Inflammatory macrophage treated with lipopolysaccharide for 4 hours (primary cell): ENCODE measurements around the gene ZNRD2.

Experiments
- DNase-seq: peaks from one replicate; pipeline ENCODE4 v3.0.0-alpha.2; 2020

The ZNRD2 gene

DNA sequence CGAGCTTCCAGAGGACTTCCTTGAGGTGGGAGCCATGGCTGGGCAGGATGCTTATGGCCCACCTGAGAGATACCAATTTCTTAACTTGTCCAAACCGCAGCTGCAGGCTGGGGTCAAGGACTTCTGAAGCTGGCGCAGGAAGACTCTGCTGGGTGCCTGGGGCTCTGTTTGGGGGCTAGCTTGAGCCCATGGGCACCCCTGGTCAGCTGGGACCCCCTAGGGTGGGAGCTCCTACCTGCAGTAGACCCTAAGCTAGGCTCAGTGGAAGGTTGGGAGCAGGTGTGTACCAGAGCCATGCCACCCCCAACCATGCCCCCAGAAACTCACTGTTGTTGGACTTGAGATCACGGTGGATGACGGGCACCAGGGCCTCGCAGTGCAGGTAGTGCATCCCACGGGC lies 42.4 kb downstream of the ZNRD2 start:
- DNase-seq = no peak

DNA sequence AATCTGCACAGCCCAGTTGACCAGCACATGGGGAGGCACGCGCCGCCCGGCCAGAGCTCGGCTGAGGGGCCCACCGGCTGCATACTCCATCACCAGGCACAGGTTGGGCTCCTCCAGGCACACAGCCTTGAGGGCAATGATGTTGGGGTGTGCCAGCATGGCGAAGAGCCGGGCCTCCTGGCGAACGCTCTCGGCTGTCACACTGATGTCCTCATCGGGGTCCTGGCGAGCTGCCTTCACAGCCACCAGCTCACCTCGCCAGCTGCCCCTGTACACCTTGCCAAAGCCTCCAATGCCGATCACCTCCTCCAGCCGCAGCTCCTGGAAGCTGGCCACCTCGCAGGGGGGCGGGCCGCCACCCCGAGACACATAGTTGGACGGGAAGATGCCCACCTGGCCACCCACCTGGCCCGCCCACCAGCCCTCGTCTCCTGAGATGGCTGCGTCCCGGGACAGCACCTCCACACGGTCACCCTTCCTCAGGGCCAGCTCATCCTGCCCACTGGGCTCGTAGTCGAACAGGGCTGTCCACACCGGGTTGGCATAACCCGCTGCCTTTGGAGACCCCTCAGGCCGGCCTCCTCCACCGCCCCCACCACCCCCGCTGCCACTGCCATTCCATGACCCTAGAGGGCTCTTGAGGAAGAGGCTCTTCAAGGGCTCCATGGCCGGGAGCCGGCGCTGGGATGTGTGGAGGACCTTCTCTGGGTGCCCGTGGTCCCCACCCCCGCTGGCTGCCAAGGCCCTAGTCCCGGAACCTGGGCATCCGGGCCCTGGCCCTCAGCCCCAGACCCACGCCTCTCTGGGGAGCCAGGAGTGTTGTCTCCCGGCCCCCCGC lies 43.0 kb downstream of the ZNRD2 start:
- peak; percentile 19 for DNase-seq

DNA sequence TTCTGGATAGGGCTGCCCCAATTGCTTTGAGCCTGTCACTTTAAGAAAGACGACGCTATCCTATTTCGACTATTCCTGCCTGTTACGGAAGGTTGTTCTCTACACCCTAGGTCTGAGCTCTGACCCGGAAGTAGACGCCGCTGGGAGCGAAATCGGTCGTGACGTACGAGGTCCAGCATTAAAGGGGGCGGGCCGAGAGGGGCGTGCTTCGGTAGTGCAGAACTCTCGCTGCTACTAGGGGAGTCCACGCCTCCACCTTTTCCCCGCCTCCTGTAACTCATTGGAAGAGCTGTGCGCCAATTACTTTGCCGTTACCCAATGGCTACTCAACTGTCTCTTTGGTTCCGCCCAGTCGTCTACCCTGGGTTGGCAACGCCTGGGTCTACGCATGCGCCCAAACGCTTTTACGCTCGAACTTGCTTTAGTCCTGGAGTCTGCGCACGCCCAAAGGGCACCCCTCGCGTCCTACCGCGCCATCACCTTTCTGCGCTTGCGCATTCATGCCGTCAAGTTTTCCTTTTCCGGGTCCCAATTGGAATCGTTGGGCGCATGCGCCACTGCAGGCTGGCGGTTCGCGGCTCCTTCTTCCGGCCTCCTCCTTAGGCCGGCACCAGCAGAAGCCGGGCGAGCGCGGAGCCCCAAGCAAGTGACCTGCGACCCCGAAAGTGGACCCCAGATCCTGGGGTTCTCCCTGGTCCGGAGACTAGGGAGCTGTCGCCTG lies 45.1 kb downstream of the ZNRD2 start, which contains the start of gene PCNX3:
Gene PCNX3 (plus strand): TSS at position 548 of the 721 bp plus-strand sequence. CDS start 536 bp downstream, outside the sequence.
- DNase-seq = peak; percentile 100

DNA sequence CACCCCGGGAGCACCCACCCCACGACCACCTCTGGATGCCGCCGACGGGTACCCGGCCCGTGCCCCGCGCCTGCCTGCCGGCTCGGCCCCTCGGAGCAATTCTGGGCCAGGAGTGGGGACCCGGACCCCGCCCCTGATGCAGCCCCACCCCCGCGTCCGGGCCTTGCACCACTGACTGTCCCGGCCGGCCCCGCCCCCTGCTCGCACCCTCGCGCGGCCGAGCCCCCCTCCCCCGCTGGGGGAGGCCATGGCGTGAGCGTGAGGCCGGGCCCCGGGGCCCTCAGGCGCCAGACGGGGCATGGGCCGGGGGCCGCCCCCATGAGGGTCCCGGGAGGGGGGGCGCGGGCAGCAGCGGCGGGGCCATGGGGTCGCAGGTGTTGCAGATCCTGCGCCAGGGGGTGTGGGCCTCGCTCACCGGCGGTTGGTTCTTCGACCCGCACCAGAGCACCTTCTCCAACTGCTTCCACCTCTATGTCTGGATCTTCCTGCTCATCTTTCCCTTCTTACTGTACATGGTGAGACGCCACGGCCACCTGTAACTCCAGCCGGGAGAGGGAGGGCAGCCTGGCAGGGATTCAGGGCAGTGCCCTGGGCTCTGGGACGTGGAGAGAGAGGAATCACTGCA lies 45.8 kb downstream of the ZNRD2 start:
- DNase-seq = no peak

DNA sequence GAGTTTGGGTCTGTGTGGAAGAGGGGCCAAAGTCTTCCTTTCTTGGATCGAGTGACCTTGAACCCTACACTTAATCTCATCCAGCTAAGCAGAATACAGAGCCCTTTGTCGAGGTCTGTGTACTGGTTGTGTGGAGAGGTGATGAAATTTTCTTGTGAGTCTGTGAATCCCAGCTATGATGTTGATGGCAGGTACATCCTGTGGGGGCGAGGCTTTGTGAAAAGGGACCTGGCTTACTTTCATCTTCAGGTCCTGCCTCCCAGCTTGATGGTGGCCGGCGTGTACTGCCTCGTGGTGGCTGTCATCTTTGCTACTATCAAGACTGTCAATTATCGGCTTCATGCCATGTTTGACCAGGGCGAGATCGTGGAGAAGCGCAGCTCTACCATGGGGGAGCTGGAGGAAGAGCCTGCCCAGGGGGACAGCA lies 46.3 kb downstream of the ZNRD2 start:
- no peak for DNase-seq

DNA sequence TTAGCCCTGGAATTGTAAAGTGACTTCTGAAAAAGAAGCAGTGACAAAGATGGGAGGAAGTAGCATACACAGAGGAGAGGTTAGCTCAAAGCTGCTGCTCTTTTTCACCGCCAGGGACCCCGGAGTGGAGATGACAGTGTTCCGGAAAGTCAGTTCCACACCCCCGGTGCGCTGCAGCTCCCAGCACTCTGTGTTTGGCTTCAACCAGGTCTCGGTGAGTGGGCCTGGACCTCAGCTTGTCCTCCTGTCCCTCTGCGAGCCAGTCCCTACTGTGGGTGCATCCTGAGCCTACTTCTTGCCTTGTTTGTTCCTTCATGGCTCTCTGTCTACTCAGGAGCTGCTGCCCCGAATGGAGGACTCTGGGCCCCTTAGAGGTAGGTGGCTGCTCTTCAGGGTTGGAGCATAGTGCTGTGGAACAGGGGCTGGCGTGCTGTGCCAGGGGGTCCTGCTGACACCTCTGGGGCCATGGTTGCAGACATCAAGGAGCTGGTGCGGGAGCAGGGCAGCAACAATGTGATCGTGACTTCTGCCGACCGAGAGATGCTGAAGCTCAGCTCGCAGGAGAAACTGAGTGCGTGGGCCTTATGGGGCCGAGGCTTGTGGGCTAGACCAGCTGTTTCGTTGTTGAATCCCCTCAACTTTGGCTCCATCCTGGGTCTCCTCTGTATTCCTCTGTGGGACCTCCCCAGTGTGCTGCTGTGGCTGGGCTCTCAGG lies 47.0 kb downstream of the ZNRD2 start:
- DNase-seq = no peak

DNA sequence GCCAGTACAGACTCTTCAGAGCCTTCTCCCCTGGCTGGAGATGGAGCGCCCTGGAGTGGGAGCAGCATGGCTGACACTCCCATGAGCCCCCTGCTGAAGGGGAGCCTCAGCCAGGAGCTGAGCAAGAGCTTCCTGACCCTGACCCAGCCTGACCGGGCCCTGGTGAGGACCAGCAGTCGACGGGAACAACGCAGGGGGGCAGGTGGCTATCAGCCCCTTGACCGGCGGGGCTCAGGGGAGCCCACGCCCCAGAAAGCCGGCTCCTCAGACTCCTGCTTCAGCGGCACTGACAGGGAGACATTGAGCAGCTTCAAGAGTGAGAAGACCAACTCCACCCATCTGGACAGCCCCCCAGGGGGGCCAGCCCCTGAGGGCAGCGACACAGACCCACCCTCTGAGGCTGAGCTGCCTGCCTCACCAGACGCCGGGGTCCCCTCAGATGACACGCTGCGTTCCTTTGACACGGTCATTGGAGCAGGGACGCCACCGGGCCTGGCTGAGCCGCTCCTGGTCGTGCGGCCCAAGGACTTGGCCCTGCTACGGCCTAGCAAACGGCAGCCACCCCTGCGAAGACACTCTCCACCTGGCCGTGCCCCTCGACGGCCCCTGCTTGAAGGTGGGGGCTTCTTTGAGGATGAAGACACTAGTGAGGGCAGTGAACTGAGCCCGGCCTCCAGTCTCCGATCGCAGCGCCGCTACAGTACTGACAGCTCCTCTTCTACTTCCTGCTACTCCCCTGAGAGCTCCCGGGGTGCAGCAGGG lies 47.9 kb downstream of the ZNRD2 start:
- no peak for DNase-seq

DNA sequence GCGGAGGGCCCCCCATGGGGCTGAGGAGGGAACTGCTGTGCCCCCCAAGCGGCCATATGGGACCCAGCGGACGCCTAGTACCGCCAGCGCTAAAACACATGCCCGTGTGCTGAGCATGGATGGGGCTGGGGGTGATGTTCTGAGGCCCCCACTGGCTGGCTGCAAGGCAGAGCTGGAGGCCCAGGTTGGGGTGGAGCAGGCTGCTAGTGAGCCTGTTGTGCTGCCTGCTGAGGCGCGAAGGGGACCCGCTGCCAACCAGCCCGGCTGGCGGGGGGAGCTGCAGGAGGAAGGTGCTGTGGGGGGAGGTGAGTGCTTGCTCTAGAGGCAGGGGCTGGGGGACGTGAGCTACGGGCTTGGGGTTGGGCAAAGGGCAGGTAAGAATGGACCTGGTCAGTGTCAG lies 48.5 kb downstream of the ZNRD2 start:
- DNase-seq = no peak

DNA sequence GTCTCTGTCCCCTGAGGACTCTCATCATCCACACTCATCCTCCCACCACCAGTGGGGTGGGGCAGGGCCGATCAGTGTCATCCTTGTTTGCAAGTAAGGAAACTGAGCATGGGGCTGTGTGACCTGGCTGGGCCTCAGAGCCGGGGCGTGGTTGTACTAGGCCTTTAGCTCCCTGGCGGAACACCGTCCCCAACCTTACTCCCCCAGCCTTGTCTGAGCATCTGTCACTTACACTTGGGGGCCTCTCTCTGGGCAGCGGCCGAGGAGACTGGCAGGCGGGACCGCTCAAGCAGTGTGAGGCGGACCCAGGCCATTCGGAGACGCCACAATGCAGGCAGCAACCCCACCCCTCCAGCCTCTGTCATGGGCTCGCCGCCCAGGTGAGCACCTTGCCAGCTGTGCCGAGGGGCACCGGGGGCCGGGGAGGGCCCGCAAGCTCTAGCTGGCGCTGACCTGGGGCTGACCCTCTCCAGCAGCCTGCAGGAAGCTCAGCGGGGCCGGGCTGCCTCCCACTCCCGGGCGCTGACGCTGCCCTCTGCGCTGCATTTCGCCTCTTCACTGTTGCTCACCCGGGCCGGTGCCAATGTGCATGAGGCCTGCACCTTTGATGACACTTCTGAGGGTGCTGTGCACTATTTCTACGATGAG lies 49.1 kb downstream of the ZNRD2 start:
- no peak for DNase-seq

DNA sequence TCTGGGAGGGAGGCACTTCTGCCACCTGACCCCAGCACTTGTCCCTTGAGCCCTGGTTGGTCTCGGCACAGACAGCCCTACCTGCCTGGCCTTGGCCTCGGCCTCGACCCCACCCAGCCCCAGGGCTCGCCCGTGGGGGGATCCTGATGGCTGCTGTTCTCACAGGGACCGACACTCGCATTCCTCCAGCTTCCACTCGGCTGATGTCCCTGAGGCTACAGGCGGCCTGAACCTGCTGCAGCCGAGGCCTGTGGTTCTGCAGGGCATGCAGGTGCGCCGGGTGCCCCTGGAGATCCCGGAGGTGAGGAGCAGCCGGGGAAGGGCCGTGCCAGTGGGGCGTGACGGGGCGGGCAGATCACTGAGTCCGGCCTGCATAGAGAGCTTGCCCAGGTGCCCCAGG lies 50.4 kb downstream of the ZNRD2 start:
- no peak for DNase-seq

DNA sequence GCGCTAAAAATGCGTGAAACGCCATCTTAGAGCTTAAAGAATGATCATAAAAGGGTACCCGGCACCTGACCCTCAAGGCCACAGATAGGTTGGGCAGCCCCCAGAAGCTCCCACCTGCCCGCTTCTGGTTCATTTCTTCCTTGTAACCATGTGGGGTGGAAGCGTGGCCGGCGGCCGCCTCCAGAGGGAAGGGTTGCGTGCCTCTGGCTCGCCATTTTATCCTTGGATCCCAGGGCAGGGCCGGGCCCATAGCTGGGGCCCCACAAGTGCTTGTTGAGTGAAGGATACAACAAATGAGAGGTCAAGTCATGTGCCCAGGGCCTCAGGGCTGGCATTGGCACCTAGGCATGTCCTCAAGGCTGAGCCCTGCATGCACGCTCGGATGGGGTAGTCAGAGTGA lies 51.2 kb downstream of the ZNRD2 start:
- no peak for DNase-seq
